Suprapubic skin (tissue), 3 donors: ENCODE measurements around the gene RING1.

Experiments
- CTCF ChIP-seq, 2 donors: fragments of 200-600 bp in 1 of 2; fragments of 450-650 bp in 1 of 2; sonication (generic) in 1 of 2; IDR thresholded peaks; one replicate each; pipeline ENCODE4 v1.5.1; 2016 to 2019; ENCODE audit warnings: antibody characterized with exemption in 2 of 2, mild to moderate bottlenecking in 1 of 2, moderate library complexity in 1 of 2
- EP300 ChIP-seq: sonication (generic); formaldehyde crosslinking; IDR thresholded peaks from one replicate; pipeline ENCODE4 v1.6.1; 2017; ENCODE audit warnings: antibody characterized with exemption
- POLR2A ChIP-seq, 2 donors: fragments of 450-650 bp; IDR thresholded peaks; one replicate each; pipeline ENCODE4 v1.6.1; 2017; ENCODE audit warnings: antibody characterized with exemption in 2 of 2, mild to moderate bottlenecking in 2 of 2, moderate library complexity in 2 of 2

DNA sequence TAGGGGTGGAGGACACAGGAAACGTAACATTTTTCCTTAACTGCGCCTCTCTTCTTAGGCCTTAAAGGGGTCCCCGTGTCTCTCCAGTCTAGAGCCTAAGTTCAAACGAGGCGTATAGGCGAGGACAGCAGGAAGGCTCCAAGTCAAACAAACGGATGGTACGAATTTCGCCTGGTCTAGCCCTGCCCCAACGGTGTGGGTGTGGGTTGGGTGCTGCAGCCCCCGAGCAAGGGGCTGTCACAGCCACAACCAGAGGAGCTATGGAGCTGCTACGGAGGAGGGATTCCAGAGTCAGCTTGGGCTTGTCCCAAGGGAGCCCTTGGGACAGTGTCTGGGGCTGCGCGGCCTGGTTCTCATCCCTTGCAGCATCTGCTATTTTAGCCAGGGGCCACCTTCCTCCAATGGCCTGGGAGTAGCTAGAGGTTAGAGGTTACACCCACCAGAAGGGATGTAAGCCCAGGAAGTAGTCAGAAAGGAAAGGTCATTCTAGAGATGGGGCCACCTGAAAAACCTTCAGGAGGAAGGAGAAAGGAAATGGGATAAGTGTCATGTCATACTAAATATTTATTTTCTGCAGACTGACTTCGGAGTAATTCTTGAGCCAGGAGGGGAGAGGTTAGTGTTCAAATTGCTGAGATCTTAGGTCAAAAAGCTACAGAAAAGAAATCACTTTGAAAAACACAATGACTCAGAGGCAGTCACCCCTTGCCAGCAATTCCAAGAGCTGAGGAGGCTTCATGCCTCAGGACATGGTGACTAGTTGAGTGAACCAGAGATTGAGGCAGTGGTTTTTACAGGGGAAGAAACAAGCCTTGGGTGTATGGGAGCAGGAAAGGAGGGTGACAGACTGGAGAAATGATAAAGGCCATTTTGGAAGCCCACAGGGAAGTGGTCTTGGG lies 41.7 kb downstream of the RING1 start:
- TF ChIP-seq CTCF (IDR thresholded peaks at IDR 0.05) (no peak), POLR2A (IDR thresholded peaks at IDR 0.05) (no peak), EP300 (no peak)
